Neural cell (in vitro differentiated cells): ENCODE measurements around the gene SOCS7. TPM values are rescaled to one million over a fixed set of nuclear protein-coding genes. Genes with fewer than 3 reads are reported as not detected.

Experiments
- H2AFZ ChIP-seq: fragments of 200-600, 300-800 bp; sonication (generic), shearing (Covaris generic); 2 replicates; pipeline ENCODE4 v1.6.0; 2014; ENCODE audit warnings: low read depth, mild to moderate bottlenecking, antibody characterized with exemption, low read length, moderate library complexity
- H3F3A ChIP-seq: fragments of 200-600 bp; shearing (Covaris generic); 2 replicates; pipeline ENCODE4 v1.6.1; 2016; ENCODE audit warnings: mild to moderate bottlenecking, moderate library complexity, mixed read lengths, antibody characterized with exemption, low read length; ENCODE audit not compliant: insufficient read depth, poor library complexity, severe bottlenecking
- H3K27ac ChIP-seq: fragments of 200-600, 300-800 bp; sonication (generic), shearing (Covaris generic); 2 replicates; pipeline ENCODE4 v1.5.1; 2014; ENCODE audit warnings: mild to moderate bottlenecking, low read length, moderate library complexity
- H3K27me3 ChIP-seq: fragments of 300-800, 200-600 bp; sonication (generic), shearing (Covaris generic); 2 replicates; pipeline ENCODE4 v1.6.0; 2014; ENCODE audit warnings: mild to moderate bottlenecking, low read depth, low read length, moderate library complexity; ENCODE audit not compliant: insufficient read depth
- H3K36me3 ChIP-seq: fragments of 300-800, 200-600 bp; sonication (generic), shearing (Covaris generic); 2 replicates; pipeline ENCODE4 v1.5.1; 2014; ENCODE audit warnings: mild to moderate bottlenecking, antibody characterized with exemption, low read length, moderate library complexity; ENCODE audit not compliant: insufficient read depth
- H3K4me2 ChIP-seq: fragments of 300-800, 200-600 bp; sonication (generic), shearing (Covaris generic); 2 replicates; pipeline ENCODE4 v1.6.0; 2014; ENCODE audit warnings: mild to moderate bottlenecking, low read length
- H3K4me3 ChIP-seq: fragments of 300-800, 200-600 bp; sonication (generic), shearing (Covaris generic); 2 replicates; pipeline ENCODE4 v1.5.1; 2014; ENCODE audit warnings: mild to moderate bottlenecking, low read length, moderate library complexity
- H3K79me2 ChIP-seq: fragments of 200-600 bp; shearing (Covaris generic); replicated peaks from 2 replicates; pipeline ENCODE4 v1.6.0; 2014; ENCODE audit warnings: mild to moderate bottlenecking, low read length, moderate library complexity; ENCODE audit not compliant: insufficient read depth
- H3K9ac ChIP-seq: fragments of 300-800, 200-600 bp; sonication (generic), shearing (Covaris generic); 2 replicates; pipeline ENCODE4 v1.6.1; 2016; ENCODE audit warnings: mild to moderate bottlenecking, low read length, mixed read lengths
- H3K9me2 ChIP-seq: fragments of 200-600 bp; shearing (Covaris generic); 2 replicates; pipeline ENCODE4 v1.6.1; 2016; ENCODE audit warnings: mild to moderate bottlenecking, low read length, mixed read lengths; ENCODE audit not compliant: insufficient read depth
- H3K9me3 ChIP-seq: fragments of 200-600, 300-800 bp; sonication (generic), shearing (Covaris generic); 2 replicates; pipeline ENCODE4 v1.6.1; 2016; ENCODE audit warnings: mild to moderate bottlenecking, mixed run types, low read length, moderate library complexity, mixed read lengths
- H4K20me1 ChIP-seq: fragments of 200-600 bp; shearing (Covaris generic); 2 replicates; pipeline ENCODE4 v1.6.1; 2016; ENCODE audit warnings: mild to moderate bottlenecking, mixed run types; ENCODE audit not compliant: insufficient read depth
- CTCF ChIP-seq: fragments of 450-650 bp; IDR thresholded peaks from 2 replicates; pipeline ENCODE4 v1.5.1; 2014; ENCODE audit warnings: antibody characterized with exemption, mild to moderate bottlenecking, moderate library complexity; ENCODE audit not compliant: poor library complexity, severe bottlenecking
- EP300 ChIP-seq: fragments of 450-650 bp; conservative IDR thresholded peaks from 2 replicates; pipeline ENCODE4 v1.6.1; 2014; ENCODE audit warnings: antibody characterized with exemption, mild to moderate bottlenecking, moderate library complexity; ENCODE audit not compliant: poor library complexity, severe bottlenecking
- EZH2 ChIP-seq: fragments of 200-600, 300-800 bp; shearing (Covaris generic), sonication (generic); IDR thresholded peaks from 2 replicates; pipeline ENCODE4 v1.6.1; 2014; ENCODE audit warnings: antibody characterized with exemption, low read length, borderline replicate concordance, mild to moderate bottlenecking; ENCODE audit not compliant: insufficient read depth, poor library complexity, severe bottlenecking
- MXI1 ChIP-seq: fragments of 450-650 bp; conservative IDR thresholded peaks from 2 replicates; pipeline ENCODE4 v1.6.1; 2014; ENCODE audit warnings: antibody characterized with exemption, mild to moderate bottlenecking; ENCODE audit not compliant: poor library complexity, severe bottlenecking
- POLR2AphosphoS5 ChIP-seq: IDR thresholded peaks from 2 replicates; pipeline ENCODE4 v1.6.1; 2012
- RAD21 ChIP-seq: fragments of 450-650 bp; conservative IDR thresholded peaks from 2 replicates; pipeline ENCODE4 v1.6.1; 2014; ENCODE audit warnings: antibody characterized with exemption, mild to moderate bottlenecking, moderate library complexity
- SMC3 ChIP-seq: fragments of 450-650 bp; conservative IDR thresholded peaks from 2 replicates; pipeline ENCODE4 v1.6.1; 2014; ENCODE audit warnings: antibody characterized with exemption, mild to moderate bottlenecking, moderate library complexity; ENCODE audit not compliant: poor library complexity
- polyA plus RNA-seq: library from polyadenylated mRNA; depleted of rRNA; stranded (reverse); fragments of >200 nt; gene quantifications from 2 replicates; pipeline ENCODE4 v1.2.3, GENCODE V29; 2014

Gene SOCS7
- polyA plus RNA-seq, 1 donor from 2014 or later, result 23.7 TPM

- Histone ChIP-seq H3K9ac (no peak overlapping the region), H3K9me3 (no peaks in the 10 kb centered on the region), H3K27ac (no peak overlapping the region), H3K9me2 (no peaks in the 10 kb centered on the region), H3K27me3 (peaks cover 15% of the 10 kb centered on the region), H3F3A (no peaks in the 10 kb centered on the region), H3K36me3 (no peaks in the 10 kb centered on the region), H3K4me3 (no peak overlapping the region), H3K79me2 (no peaks in the 10 kb centered on the region), H2AFZ (no peak overlapping the region), H4K20me1 (no peaks in the 10 kb centered on the region), H3K4me2 (no peak overlapping the region)
- TF ChIP-seq SMC3, result no peak
- no peak for TF ChIP-seq EP300
- no peak for TF ChIP-seq POLR2AphosphoS5
These were observed 96.0 kb downstream of the SOCS7 start for GRCh38 chr17:38447502-38448085.

- H3K27ac ChIP-seq, result no peak overlapping the region
- H3K9me3 ChIP-seq, result no peaks in the 10 kb centered on the region
- H3K79me2 ChIP-seq, result no peaks in the 10 kb centered on the region
- peaks cover 22% of the 10 kb centered on the region for H3K27me3 ChIP-seq
- H3K4me3 ChIP-seq, result no peak overlapping the region
- H3K36me3 ChIP-seq, result no peaks in the 10 kb centered on the region
- H2AFZ ChIP-seq, result no peak overlapping the region
- no peak overlapping the region for H3K9ac ChIP-seq
- H3F3A ChIP-seq, result no peaks in the 10 kb centered on the region
- no peak overlapping the region for H3K4me2 ChIP-seq
- H4K20me1 ChIP-seq, result no peaks in the 10 kb centered on the region
- TF ChIP-seq RAD21 (no peak), EZH2 (no peak), EP300 (no peak), CTCF (no peak), POLR2AphosphoS5 (no peak)
- no peaks in the 10 kb centered on the region for H3K9me2 ChIP-seq
These were observed 96.6 kb downstream of the SOCS7 start for GRCh38 chr17:38448208-38448771.

GRCh38 chr17:38449364-38449763, 97.7 kb downstream of the SOCS7 start:
- TF ChIP-seq MXI1 (no peak), EZH2 (no peak), EP300 (no peak)
- Histone ChIP-seq H3K9ac (no peak overlapping the region), H3K27me3 (peaks cover 28% of the 10 kb centered on the region), H3K4me2 (no peak overlapping the region), H3K27ac (no peak overlapping the region), H3K9me2 (no peaks in the 10 kb centered on the region), H2AFZ (no peak overlapping the region), H4K20me1 (no peaks in the 10 kb centered on the region), H3F3A (no peaks in the 10 kb centered on the region), H3K79me2 (no peaks in the 10 kb centered on the region), H3K36me3 (no peaks in the 10 kb centered on the region), H3K9me3 (no peaks in the 10 kb centered on the region), H3K4me3 (no peak overlapping the region)
